ENCODE results near the gene UNC13D.
"Not testable (repeated sequence)": the region's sequence is repeated elsewhere in the genome, so short reads cannot be mapped to it uniquely, and the experiment has no call there.

DNA sequence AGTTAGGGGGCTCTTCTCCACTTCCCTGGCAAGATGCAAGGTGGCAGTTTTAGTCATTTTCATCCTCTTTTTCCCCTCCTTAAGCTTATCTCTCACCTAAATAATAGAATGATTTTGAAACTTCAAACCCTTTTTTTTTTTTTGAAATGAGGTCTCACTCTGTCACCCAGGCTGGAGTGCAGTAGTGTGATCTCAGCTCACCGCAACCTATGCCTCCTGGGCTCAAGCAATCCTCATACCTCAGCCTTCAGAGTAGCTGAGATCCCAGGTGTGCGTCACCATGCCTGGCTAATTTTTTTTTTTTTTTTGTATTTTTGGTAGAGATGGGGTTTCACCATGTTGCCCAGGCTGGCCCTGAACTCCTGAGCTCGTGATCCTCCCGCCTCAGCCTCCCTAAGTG lies 20.7 kb upstream of the UNC13D start:
- not testable (repeated sequence) for TF ChIP-seq POLR2A (IDR thresholded peaks at IDR 0.05)
- TF ChIP-seq, protein P1, sequence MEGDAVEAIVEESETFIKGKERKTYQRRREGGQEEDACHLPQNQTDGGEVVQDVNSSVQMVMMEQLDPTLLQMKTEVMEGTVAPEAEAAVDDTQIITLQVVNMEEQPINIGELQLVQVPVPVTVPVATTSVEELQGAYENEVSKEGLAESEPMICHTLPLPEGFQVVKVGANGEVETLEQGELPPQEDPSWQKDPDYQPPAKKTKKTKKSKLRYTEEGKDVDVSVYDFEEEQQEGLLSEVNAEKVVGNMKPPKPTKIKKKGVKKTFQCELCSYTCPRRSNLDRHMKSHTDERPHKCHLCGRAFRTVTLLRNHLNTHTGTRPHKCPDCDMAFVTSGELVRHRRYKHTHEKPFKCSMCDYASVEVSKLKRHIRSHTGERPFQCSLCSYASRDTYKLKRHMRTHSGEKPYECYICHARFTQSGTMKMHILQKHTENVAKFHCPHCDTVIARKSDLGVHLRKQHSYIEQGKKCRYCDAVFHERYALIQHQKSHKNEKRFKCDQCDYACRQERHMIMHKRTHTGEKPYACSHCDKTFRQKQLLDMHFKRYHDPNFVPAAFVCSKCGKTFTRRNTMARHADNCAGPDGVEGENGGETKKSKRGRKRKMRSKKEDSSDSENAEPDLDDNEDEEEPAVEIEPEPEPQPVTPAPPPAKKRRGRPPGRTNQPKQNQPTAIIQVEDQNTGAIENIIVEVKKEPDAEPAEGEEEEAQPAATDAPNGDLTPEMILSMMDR (IDR thresholded peaks at IDR 0.05) = not testable (repeated sequence)
